K562 (cell line): ENCODE results near the gene MEF2B. TPM values are rescaled to one million over a fixed set of nuclear protein-coding genes. Genes with fewer than 3 reads are reported as not detected.

Source experiments
- CHCHD3 ChIP-seq: fragments of 250-450 bp; sonication (Bioruptor Pico); IDR thresholded peaks from 2 replicates; pipeline ENCODE4 v2.1.2; 2022; ENCODE audit warnings: mild to moderate bottlenecking
- CSDE1 ChIP-seq, 2 experiments: fragments of 450-650 bp; IDR thresholded peaks; 2 replicates each; pipeline ENCODE4 v1.6.1; 2016; ENCODE audit warnings: mild to moderate bottlenecking in 1 of 2
- GABPA ChIP-seq: fragments of 200-800 bp; sonication (Bioruptor generic); conservative IDR thresholded peaks from 2 replicates; pipeline ENCODE4 v1.6.1; 2016; ENCODE audit warnings: low read depth, missing genetic modification characterization, missing compliant biosample characterization
- HMG20B ChIP-seq: fragments of 250-450 bp; sonication (Bioruptor Pico); IDR thresholded peaks from 2 replicates; pipeline ENCODE4 v1.5.0; 2021; ENCODE audit warnings: mild to moderate bottlenecking
- NFATC3 ChIP-seq: fragments of 450-650 bp; IDR thresholded peaks from 2 replicates; pipeline ENCODE4 v1.6.1; 2017; ENCODE audit warnings: mild to moderate bottlenecking
- POLR2B ChIP-seq: fragments of 450-650 bp; IDR thresholded peaks from 2 replicates; pipeline ENCODE4 v1.6.1; 2018; ENCODE audit warnings: low read depth; ENCODE audit not compliant: partially characterized antibody
- POLR2G ChIP-seq: fragments of 200-400 bp; formaldehyde crosslinking; IDR thresholded peaks from 2 replicates; pipeline ENCODE4 v1.6.1; 2017; ENCODE audit warnings: low read depth, mild to moderate bottlenecking, antibody characterized with exemption, low read length, moderate library complexity
- RBBP5 ChIP-seq: fragments of 200-600 bp; sonication (generic); IDR thresholded peaks from 2 replicates; pipeline ENCODE4 v1.6.1; 2012; ENCODE audit warnings: borderline replicate concordance, mild to moderate bottlenecking, low read length, control low read depth, inconsistent platforms; ENCODE audit not compliant: insufficient read depth, poor library complexity, severe bottlenecking
- SPI1 ChIP-seq: IDR thresholded peaks from 2 replicates; pipeline ENCODE4 v1.6.1; 2011; ENCODE audit warnings: low read depth, low read length, control low read depth, borderline replicate concordance
- ZBTB26 ChIP-seq: fragments of 450-650 bp; formaldehyde crosslinking; IDR thresholded peaks from 2 replicates; pipeline ENCODE4 v1.4.0; 2022; ENCODE audit warnings: missing genetic modification characterization
- ZBTB40 ChIP-seq, 2 experiments: fragments of 450-650 bp in 1 of 2; sonication (generic) in 1 of 2; formaldehyde crosslinking in 1 of 2; IDR thresholded peaks; 2 replicates each; pipeline versions ENCODE4 v1.7.1 to v1.9.0; 2016 to 2022; ENCODE audit warnings: inconsistent platforms in 1 of 2, mild to moderate bottlenecking in 1 of 2, missing genetic modification reagents in 1 of 2
- ZNF121 ChIP-seq: sonication (generic); formaldehyde crosslinking; conservative IDR thresholded peaks from 2 replicates; pipeline ENCODE4 v1.8.0; 2022; ENCODE audit warnings: missing genetic modification reagents
- ZNF740 ChIP-seq, 3 experiments: fragments of 200-800 bp in 1 of 3; sonication (Bioruptor generic) in 1 of 3; sonication (generic) in 1 of 3; formaldehyde crosslinking in 1 of 3; IDR thresholded peaks; 2 replicates each; pipeline versions ENCODE4 v1.6.1 to v1.8.0; 2016 to 2022; ENCODE audit warnings: mild to moderate bottlenecking in 2 of 3, missing compliant biosample characterization in 2 of 3, missing genetic modification characterization in 2 of 3, missing genetic modification reagents in 1 of 3
- ZZZ3 ChIP-seq: fragments of 450-650 bp; IDR thresholded peaks from 2 replicates; pipeline ENCODE4 v1.6.1; 2016; ENCODE audit warnings: antibody characterized with exemption, mild to moderate bottlenecking, moderate library complexity
- polyA plus RNA-seq, 8 experiments: library from polyadenylated mRNA; depleted of rRNA in 4 of 8; stranded (reverse) in 5 of 8; unstranded in 3 of 8; fragments of >200 nt; fragmentation: Nextera tagmentation in 2 of 8; fragmentation: Illumina TruSeq in 1 of 8; extraction: Ambion mirVana in 2 of 8; extraction: Trizol in 1 of 8; gene quantifications; 2 replicates each; pipeline versions ENCODE4 v1.2.1 to v1.2.3, GENCODE V29; 2011 to 2014; ENCODE audit warnings: inconsistent platforms in 1 of 8, missing spikeins in 1 of 8
- total RNA-seq, 7 experiments: library from RNA; depleted of rRNA in 6 of 7; stranded (reverse); fragments of >200 nt in 6 of 7; fragmentation: Illumina TruSeq in 2 of 7; extraction: Trizol in 2 of 7; gene quantifications; 2 replicates each; pipeline versions ENCODE4 v1.2.1 to v1.2.3, GENCODE V29; 2011 to 2021; ENCODE audit warnings: low replicate concordance in 1 of 7

Gene MEF2B
- total and polyA plus RNA-seq, 9 of the 15 experiments (the other 6 are each of a cell fraction or from before 2014, with no cell fraction given): 0.14 to 1.9 (median 0.71) TPM; not detected in 3

GRCh38 chr19:19120308-19121231 lies 49.5 kb downstream of the MEF2B start (continued):
- TF ChIP-seq ZBTB40 (IDR thresholded peaks at IDR 0.05): peak; percentile 83
- no peak for TF ChIP-seq ZBTB40 (CRISPR knock-in tag; IDR thresholded peaks at IDR 0.05)
- no peak for TF ChIP-seq HMG20B (CRISPR knock-in tag)
- TF ChIP-seq ZBTB26 (CRISPR knock-in tag): no peak
- peak; percentile 65; the same call in 1 of the 2 replicates for TF ChIP-seq SPI1
- peak; percentile 60; the same call in 1 of the 2 replicates for TF ChIP-seq POLR2G
- peak; percentile 85 for TF ChIP-seq GABPA (tag)
- TF ChIP-seq CHCHD3: no peak
- TF ChIP-seq NFATC3: no peak
- no peak for TF ChIP-seq CSDE1 (IDR thresholded peaks at IDR 0.05)
- TF ChIP-seq POLR2B: peak; percentile 16
- peak; percentile 95 for TF ChIP-seq ZNF740 (CRISPR knock-in tag; IDR thresholded peaks at IDR 0.05)
- peak in 1 of 2 experiments; percentile 89; a peak in 2 of 4 replicates for TF ChIP-seq ZNF740 (tag; IDR thresholded peaks at IDR 0.05)
- TF ChIP-seq ZNF121: no peak
- peak; percentile 13 for TF ChIP-seq RBBP5
- no peak for TF ChIP-seq ZZZ3
